NCI-H2171 (cell line): Measurements from ENCODE around the gene FGFR2.

Source experiments
- DNase-seq: peaks from one replicate; lab custom pipeline; 2025; lab: John Stamatoyannopoulos, UW

Gene FGFR2

GRCh38 chr10:121610798-121611323 lies 12.6 kb upstream of the FGFR2 start:
- DNase-seq, result no peak

DNA sequence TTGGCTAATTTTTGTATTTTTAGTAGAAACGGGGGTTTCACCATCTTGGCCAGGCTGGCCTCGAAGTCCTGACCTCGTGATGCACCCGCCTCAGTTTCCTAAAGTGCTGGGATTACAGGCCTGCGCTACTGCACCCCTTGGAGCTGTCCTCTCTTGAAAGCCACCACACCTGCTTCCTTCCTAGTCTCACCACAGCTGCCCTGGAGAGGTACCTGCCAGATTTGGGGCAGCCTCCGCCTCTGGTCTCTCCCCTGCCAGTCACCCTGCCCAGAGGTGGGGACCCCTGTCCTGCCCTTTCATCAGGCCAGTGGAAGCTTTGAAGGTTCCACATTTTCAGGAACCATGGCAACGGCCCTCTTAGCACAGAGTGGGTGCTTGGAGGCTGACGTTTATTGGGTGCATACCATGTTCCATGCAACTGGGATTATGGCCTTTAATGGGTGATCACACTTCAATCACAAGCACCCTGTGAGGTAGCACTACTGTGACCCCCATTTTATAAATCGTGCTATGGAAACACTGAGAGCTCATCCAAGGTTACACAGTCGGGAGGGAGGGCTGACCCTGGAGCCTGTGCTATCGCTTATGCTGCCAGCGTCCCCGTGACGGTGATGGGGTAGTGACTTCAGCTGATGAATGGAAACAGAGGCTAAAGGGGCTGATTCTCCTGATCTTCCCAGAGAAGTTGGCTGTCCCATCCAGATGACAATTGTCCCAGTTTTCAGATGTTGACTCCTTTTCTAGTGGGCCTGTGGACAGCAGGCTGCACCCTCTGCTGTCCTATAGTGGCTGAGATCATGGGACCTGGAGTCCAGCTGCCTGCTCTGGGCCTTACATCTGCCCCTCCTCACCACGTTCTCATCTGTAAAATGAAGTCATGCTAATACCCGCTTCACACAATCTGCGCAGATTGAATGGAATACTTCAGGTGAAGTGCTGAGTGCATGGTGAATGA lies 11.5 kb upstream of the FGFR2 start:
- DNase-seq, result no peak

DNA sequence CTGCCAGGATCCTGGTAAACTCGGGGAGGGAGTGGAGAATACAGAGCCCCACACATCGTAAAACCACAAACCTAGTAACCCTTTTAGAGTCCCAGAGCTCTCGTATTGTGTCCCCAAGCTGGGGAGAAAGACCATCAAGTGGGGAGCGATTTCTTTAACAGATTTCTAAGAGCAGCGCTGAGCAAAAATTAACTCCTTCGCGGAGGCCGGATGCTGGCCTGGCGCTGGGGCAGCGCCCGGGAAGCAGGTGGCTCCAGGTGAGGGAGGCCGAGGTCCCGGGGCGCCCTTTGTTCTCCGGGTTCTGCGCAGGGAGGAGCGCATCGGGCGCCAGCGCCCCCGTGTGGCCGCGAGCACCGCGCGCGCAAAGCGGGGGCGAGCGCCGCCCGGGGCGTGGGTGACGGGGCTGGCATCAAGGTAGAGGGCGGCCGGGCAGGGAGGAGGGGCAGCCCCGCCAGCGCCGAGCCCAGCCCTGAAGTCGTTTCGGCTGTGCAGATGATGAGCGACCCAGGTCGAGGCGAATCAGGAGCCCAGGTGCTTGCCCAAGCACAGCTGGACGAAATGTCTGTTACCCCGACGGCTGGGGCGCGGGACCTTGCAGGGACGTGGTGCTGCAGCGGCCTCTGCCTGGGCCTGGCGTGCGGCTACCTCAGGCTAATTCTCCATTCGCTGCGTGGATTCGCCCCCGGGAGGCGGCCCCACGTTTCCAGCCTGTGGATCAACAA lies 10.4 kb upstream of the FGFR2 start:
- no peak for DNase-seq

- no peak for DNase-seq
Observed at GRCh38 chr10:121607310-121608055, 9.2 kb upstream of the FGFR2 start.

GRCh38 chr10:121605708-121606107 lies 7.5 kb upstream of the FGFR2 start:
- DNase-seq, result no peak

DNA sequence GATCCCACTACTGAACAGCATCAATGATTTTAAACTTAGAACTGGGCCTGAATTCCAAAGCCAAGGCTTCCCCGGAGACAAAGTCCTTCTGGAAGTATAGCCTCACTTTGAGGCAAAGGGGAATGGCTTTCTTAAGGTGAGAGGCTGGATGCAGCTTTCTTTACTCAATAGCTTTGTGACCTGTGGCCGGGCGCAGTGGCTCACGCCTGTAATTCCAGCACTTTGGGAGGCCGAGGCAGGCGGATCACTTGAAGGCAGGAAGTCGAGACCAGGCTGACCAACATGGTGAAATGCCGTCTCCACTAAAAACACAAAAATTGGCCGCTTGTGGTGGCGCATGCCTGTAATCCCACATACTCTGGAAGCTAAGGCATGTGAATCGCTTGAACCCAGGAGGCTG lies 3.2 kb upstream of the FGFR2 start:
- DNase-seq, result no peak

DNA sequence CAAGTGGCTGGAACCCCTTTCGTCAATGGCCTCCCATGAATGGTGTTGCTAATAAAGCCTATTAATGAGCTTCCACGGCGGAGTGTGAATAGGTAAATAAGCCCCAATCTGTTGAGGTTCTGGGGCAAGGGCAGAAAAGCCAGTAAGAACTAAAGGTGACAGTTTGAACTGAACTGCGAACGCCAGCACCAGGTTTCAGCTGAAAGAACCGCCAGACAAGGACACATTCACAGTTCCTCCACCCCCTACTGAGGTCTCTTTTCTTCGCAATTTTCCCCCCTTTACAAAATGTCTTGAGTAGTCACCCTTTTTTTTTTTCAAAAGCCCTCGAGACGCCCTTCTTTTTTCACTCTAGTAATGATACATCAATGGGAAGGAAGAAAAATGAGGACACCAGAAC lies 2.4 kb upstream of the FGFR2 start:
- no peak for DNase-seq

DNA sequence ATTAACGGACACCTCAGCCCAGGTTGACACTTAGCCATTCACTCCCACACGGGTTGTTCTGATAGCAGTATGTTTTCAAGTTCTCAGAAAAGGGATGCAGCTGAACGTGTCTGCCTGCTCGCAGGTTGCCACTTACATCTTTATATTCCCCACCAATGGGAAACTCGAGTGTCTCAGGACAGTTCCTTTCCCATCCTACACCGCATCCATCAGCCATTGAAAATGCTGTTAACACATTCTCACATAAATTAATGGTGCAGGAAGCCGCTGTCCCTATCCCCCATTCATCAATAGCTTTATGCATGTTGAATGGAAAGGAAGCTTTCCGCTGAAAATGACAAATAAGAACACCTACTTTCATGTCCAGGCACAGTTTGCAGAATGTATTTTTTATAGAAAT lies 1.7 kb upstream of the FGFR2 start:
- DNase-seq, result no peak

GRCh38 chr10:121597504-121598262 lies 561 bp downstream of the FGFR2 start:
- DNase-seq, result no peak

- peak; percentile 18 for DNase-seq
Observed at GRCh38 chr10:121596689-121597503, 1.3 kb downstream of the FGFR2 start.

- DNase-seq, result no peak
Observed at GRCh38 chr10:121595806-121596688, 2.2 kb downstream of the FGFR2 start.

DNA sequence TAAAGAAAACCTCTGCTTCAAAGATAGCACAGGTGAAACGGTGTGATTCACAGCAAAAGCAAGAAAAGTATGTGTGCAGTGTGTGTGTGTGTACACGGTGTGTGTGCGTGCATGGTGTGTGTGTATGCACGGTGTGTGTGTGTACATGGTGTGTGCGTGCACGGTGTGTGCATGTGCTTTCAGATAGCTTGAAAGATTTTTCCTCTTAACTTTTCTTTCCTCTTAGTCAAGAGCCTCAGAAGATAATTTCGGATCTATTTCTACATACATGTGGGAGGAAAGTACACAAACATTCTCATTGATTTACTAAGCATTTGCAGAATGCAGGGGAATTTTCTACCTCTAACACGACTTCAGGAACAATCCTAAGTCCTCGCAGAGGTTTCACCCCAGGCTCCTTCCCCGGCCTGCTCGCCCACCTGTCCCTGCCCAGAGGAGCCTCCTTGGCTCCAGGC lies 2.9 kb downstream of the FGFR2 start:
- DNase-seq, result no peak

DNA sequence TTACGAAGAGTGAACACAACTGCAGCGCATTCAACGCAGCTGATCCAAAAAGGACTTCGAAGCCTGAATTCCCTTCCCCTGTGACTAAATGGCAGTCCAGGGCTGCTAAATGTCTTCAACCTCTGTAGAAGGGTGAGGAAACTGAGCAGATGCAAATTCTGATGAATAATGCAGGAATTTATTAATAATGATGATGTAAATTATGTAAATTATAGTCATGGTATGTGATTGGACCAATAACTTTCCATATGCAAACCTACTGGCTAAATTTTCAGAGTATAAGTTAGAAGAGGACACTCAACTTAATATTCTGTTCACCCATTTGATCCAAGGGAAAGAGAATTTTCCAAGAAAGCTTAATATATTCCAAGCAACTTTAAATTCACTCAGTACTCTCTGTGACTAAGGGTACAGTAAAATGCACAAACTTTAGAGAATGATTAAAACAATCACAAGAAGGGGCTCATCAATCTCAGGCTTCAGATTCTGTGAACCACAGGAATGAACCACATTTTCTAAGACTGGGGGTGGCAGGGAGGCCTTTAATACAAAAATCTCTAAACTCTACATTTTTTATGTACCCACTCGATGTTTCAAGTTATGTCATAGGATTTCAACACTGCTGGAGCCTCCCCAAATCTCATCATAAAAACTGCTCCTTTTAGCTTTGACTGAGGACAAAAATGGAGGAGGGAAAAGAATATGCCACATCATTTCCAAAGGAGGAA lies 3.5 kb downstream of the FGFR2 start:
- DNase-seq, result no peak

DNA sequence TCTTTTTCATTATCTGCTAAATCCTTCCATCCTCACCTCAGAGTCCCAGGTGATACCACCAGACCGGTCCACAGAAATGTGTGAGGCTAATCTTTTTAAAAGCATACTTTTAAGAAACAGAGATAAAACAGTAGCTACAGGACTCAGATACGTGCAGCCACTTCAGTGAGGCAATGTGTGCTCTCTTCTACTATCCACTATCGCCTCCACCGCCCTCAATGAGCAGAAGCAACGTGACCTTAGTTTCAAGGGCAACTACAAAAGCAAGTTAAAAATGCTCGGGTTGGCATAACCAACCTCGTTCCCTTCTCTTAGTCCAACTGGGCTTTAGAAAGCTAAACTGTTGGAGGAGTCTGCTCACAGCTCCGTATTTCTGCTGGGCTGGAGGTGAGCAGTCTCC lies 4.2 kb downstream of the FGFR2 start:
- DNase-seq, result no peak

DNA sequence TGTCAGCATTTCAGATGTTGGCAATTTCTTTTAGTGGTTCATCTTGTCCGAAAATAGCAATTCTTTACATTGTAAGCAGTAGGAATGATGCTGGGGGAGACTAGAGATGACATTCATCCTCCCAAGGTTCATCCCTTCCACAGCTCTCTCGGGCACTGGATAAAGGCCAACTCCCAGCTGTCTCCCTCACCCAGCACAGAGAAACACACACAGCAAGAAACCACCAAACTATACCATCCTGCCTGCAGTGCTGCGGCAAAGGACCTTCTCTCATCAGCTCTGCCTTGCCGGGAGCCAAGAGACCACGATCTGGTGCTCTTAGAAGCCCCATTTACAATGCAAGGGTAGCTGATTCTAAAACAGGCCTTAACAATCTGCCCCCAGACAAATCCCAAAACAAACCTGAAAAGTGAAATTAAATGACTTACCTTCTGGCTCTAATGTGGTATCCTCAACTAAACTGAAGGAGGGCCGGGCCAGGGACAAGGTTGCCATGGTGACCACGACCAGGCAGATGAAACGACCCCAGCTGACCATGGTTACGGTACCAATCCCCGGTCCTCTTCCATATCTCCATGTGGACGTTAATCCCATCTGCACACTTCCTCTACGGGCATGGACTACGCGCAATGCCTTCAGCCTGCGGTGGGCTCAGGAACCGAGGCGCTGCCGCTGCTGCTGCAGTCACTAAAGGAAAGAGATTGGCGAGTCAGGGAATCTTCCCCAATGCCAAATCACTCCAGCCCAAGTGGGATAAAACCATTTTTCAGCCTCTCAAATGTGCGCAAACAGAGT lies 4.8 kb downstream of the FGFR2 start:
- DNase-seq, result no peak

GRCh38 chr10:121592155-121592890 lies 5.9 kb downstream of the FGFR2 start:
- DNase-seq, result no peak

GRCh38 chr10:121591186-121591585 lies 7.1 kb downstream of the FGFR2 start:
- no peak for DNase-seq
